HG03457 (cell line): ENCODE data around the gene FAM210A.

Experiments
- ATAC-seq: cut with Tn5 transposase; IDR thresholded peaks from one replicate; pipeline ENCODE4 v1.9.1; 2021; ENCODE audit warnings: moderate number of reproducible peaks; ENCODE audit not compliant: unreplicated experiment

Gene FAM210A

GRCh38 chr18:13646633-13647032 is 79.7 kb downstream of the FAM210A start:
- ATAC-seq: no peak

- no peak for ATAC-seq
These were observed 81.3 kb downstream of the FAM210A start for GRCh38 chr18:13645093-13645492.

- ATAC-seq: no peak
These were observed 83.1 kb downstream of the FAM210A start for GRCh38 chr18:13643261-13643751.

- no peak for ATAC-seq
These were observed 83.9 kb downstream of the FAM210A start for GRCh38 chr18:13642440-13642827.

GRCh38 chr18:13641551-13642439 is 84.6 kb downstream of the FAM210A start:
- no peak for ATAC-seq

GRCh38 chr18:13640266-13640860 is 86.0 kb downstream of the FAM210A start:
- ATAC-seq: no peak

GRCh38 chr18:13638719-13639595 is 87.4 kb downstream of the FAM210A start:
- ATAC-seq: no peak

GRCh38 chr18:13635046-13635445 is 91.3 kb downstream of the FAM210A start:
- ATAC-seq: no peak

GRCh38 chr18:13633700-13634099 is 92.7 kb downstream of the FAM210A start:
- ATAC-seq: no peak

GRCh38 chr18:13630716-13631268 is 95.6 kb downstream of the FAM210A start:
- no peak for ATAC-seq

- ATAC-seq: no peak
These were observed 96.3 kb downstream of the FAM210A start for GRCh38 chr18:13629841-13630715.

- no peak for ATAC-seq
These were observed 98.1 kb downstream of the FAM210A start for GRCh38 chr18:13628211-13628610.

- no peak for ATAC-seq
These were observed 98.7 kb downstream of the FAM210A start for GRCh38 chr18:13627639-13628038.

GRCh38 chr18:13626544-13626908 is 99.8 kb downstream of the FAM210A start:
- no peak for ATAC-seq

GRCh38 chr18:13625843-13626543 is 100.4 kb downstream of the FAM210A start:
- no peak for ATAC-seq

- ATAC-seq: no peak
These were observed 101.0 kb downstream of the FAM210A start for GRCh38 chr18:13625355-13625754.

GRCh38 chr18:13624563-13625237 is 101.7 kb downstream of the FAM210A start:
- ATAC-seq: no peak

GRCh38 chr18:13623871-13624270 is 102.5 kb downstream of the FAM210A start:
- no peak for ATAC-seq

GRCh38 chr18:13623348-13623747 is 103.0 kb downstream of the FAM210A start:
- no peak for ATAC-seq
